NB4 (cell line): ENCODE data around the gene PHLDA2.

ENCODE experiments used
- DNase-seq: peaks from one replicate; pipeline ENCODE4 v3.0.0; 2010; ENCODE audit warnings: low read depth
- H3K4me3 ChIP-seq: one replicate; pipeline ENCODE4 v1.5.1; 2011; ENCODE audit warnings: mild to moderate bottlenecking, low read depth, low read length, moderate library complexity
- MYC ChIP-seq: IDR thresholded peaks from 2 replicates; pipeline ENCODE4 v1.6.1; 2011; ENCODE audit warnings: low read depth, low read length
- POLR2A ChIP-seq: IDR thresholded peaks from 2 replicates; pipeline ENCODE4 v1.6.1; 2011; ENCODE audit warnings: mild to moderate bottlenecking; ENCODE audit not compliant: insufficient read length; ENCODE audit errors: extremely low read depth
- TF ChIP-seq, protein P1 (sequence below): IDR thresholded peaks from 2 replicates; pipeline ENCODE4 v1.6.1; 2011; ENCODE audit warnings: low read depth, low read length
- TF ChIP-seq, protein P2 (sequence below): IDR thresholded peaks from one replicate; pipeline ENCODE4 v1.5.1; 2012; ENCODE audit warnings: low read depth, low read length

The PHLDA2 gene

DNA sequence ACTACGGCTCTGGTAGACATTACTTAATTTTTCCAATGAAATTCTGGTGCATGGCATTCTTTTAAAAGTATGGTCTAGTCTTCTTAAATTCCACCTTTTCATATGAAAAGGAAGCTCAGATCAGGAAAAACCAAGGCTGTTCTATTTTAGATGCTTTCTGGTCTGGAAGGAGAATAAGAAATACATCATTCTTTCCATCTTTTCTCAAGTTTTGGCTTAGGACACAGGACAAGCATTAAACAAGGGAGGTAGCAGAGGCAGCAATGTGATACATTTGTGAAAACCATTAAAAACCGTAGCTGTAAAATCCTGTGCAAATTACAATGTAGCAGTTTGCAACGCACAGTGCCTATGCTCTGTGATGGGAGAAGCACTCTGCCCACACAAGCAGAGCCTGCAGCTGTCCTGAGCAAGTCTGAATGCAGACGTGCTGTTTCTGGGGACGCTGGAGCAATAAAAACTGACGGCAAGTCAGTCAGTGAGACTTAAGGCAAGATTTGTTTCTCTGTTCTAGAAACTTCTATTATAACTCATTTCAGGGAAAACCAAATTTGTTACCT lies 39.2 kb upstream of the PHLDA2 start:
- DNase-seq, result no peak
- H3K4me3 ChIP-seq, result no peak overlapping the region
- TF ChIP-seq MYC, result no peak
- TF ChIP-seq, protein P1, sequence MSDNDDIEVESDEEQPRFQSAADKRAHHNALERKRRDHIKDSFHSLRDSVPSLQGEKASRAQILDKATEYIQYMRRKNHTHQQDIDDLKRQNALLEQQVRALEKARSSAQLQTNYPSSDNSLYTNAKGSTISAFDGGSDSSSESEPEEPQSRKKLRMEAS, result no peak
- TF ChIP-seq POLR2A, result no peak
- TF ChIP-seq, protein P2, sequence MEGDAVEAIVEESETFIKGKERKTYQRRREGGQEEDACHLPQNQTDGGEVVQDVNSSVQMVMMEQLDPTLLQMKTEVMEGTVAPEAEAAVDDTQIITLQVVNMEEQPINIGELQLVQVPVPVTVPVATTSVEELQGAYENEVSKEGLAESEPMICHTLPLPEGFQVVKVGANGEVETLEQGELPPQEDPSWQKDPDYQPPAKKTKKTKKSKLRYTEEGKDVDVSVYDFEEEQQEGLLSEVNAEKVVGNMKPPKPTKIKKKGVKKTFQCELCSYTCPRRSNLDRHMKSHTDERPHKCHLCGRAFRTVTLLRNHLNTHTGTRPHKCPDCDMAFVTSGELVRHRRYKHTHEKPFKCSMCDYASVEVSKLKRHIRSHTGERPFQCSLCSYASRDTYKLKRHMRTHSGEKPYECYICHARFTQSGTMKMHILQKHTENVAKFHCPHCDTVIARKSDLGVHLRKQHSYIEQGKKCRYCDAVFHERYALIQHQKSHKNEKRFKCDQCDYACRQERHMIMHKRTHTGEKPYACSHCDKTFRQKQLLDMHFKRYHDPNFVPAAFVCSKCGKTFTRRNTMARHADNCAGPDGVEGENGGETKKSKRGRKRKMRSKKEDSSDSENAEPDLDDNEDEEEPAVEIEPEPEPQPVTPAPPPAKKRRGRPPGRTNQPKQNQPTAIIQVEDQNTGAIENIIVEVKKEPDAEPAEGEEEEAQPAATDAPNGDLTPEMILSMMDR, result no peak

DNA sequence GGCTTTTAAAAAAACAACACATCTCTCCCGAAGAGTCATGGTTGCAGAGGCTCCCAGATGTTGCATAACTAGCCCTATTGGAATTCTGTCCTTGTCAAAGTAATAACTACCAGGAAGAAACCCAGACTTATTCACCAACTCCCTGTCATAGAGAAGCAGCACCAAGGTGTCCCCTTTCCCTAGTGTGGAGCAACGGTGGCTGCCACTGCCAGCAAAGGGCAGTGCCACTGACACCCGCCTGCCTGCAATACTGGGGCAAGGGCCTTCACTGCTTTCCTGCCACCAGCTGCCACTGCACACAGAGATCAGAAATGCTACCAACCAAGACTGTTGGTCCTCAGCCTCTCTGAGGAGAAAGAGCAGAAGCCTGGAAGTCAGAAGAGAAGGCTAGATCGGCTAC lies 35.6 kb upstream of the PHLDA2 start:
- TF ChIP-seq POLR2A (no peak), MYC (no peak)
- TF ChIP-seq, protein P2, result no peak
- TF ChIP-seq, protein P1, result no peak
- no peak for DNase-seq
- no peak overlapping the region for H3K4me3 ChIP-seq

DNA sequence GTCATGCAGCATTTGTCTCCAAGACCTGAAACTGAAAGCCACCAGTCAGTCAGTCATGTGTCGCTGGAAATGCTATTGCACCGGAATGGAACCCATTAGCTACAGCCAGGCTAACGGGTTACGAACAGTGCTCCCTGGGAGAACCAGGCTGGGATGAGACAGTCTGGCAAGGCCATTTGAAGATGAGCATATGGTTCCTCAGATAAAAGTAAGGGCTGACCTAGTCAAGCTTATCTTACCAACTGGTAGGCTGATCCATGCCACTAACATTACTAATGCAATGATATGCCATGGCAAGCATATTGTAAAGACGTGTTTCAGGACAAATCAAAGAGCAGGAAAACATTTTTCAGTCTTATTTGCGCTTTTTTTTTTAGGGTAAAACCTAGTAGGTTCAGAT lies 34.5 kb upstream of the PHLDA2 start:
- no peak overlapping the region for H3K4me3 ChIP-seq
- TF ChIP-seq POLR2A (no peak), MYC (no peak)
- TF ChIP-seq, protein P1, result no peak
- TF ChIP-seq, protein P2, result no peak
- DNase-seq, result no peak

DNA sequence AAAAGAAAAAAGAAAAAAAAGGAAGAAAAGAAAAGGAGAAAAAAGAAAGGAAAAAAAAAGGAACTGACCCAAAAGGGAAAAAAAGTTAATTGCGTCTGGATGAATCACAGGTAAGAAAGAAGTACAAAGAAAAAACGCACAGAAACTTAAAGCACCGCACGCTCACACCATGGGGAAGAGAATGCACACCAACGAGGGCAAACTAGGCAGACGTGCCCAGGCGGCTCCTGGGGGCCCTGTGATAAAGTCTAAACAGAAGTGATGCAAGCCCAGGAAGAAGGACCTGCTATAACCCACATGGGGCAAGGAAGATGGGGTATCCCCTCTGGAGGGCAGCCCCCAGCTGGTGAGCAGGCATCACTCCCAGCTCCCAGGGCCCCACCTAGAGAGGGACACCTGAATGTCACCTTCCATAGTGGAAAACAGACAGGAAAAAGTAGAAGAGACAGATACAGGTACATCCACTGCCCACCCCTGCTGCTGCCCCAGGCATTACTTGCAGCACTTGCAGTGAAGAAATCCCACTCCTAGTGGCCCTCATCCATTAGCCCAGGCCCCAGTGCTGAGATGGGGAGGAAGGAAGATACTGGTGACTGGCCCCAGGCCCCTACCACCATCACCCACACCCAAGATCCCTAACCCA lies 34.0 kb upstream of the PHLDA2 start:
- TF ChIP-seq, protein P2, result no peak
- TF ChIP-seq MYC (no peak), POLR2A (no peak)
- TF ChIP-seq, protein P1, result no peak
- no peak for DNase-seq
- no peak overlapping the region for H3K4me3 ChIP-seq

DNA sequence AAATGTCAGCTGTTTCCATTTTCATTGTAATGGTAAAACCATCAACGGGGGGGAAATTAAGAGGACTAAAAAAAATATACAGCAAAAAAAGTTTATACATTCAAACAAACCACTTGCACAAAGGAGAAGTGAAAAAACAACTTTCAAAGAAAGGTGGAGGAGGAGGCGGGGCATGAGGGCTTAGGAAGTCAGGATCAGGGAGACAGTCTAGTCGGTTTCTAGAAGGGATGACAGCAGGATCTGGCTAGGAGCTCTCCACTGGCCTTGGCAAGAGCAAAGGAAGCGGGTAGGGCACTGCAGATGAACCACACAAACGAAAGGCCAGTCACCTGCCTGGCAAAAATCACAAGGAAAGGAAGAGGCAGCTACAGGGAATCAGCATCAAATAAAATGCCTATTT lies 31.9 kb upstream of the PHLDA2 start:
- DNase-seq, result no peak
- no peak overlapping the region for H3K4me3 ChIP-seq
- TF ChIP-seq, protein P1, result no peak
- TF ChIP-seq MYC (no peak), POLR2A (no peak)
- TF ChIP-seq, protein P2, result no peak
